Hepatocyte (in vitro differentiated cells): ENCODE data around the gene UBXN2A.

Experiments
- EZH2 ChIP-seq: fragments of 200-600 bp; sonication (generic); IDR thresholded peaks from 2 replicates; pipeline ENCODE4 v1.6.1; 2016; ENCODE audit warnings: antibody characterized with exemption, mild to moderate bottlenecking, borderline replicate concordance
- TF ChIP-seq, protein P1 (sequence below): fragments of 200-600 bp; sonication (generic); IDR thresholded peaks from 2 replicates; pipeline ENCODE4 v1.5.1; 2016; ENCODE audit warnings: antibody characterized with exemption, mild to moderate bottlenecking; ENCODE audit not compliant: poor library complexity

DNA sequence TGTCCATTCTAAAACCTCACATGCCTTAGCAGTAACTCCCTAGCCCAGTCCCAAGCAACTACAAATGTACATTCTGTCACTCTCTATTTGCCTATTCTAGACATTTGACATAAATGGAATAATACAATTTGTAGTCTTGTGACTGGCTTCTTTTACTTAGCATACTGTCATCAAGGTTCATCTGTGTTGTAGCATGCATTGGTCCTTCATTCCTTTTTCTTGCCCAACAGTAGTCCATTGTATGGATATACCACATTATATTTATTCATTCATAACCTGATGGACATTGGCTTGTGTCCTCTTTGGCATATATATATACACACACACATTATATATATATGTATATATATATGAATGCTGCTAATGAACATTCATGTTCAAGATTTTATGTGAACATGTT, 67.4 kb downstream of the UBXN2A start:
- TF ChIP-seq, protein P1, sequence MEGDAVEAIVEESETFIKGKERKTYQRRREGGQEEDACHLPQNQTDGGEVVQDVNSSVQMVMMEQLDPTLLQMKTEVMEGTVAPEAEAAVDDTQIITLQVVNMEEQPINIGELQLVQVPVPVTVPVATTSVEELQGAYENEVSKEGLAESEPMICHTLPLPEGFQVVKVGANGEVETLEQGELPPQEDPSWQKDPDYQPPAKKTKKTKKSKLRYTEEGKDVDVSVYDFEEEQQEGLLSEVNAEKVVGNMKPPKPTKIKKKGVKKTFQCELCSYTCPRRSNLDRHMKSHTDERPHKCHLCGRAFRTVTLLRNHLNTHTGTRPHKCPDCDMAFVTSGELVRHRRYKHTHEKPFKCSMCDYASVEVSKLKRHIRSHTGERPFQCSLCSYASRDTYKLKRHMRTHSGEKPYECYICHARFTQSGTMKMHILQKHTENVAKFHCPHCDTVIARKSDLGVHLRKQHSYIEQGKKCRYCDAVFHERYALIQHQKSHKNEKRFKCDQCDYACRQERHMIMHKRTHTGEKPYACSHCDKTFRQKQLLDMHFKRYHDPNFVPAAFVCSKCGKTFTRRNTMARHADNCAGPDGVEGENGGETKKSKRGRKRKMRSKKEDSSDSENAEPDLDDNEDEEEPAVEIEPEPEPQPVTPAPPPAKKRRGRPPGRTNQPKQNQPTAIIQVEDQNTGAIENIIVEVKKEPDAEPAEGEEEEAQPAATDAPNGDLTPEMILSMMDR: no peak
- TF ChIP-seq EZH2: no peak
